HepG2 (cell line): ENCODE data around the gene TNFSF13. TPM values are rescaled to one million over a fixed set of nuclear protein-coding genes. Genes with fewer than 3 reads are reported as not detected.
A peak's percentile ranks its signal among the peaks of the same experiment; 100 is the strongest.

Source experiments
- ATRX ChIP-seq: sonication (generic); formaldehyde crosslinking; IDR thresholded peaks from 2 replicates; pipeline ENCODE4 v1.4.0; 2020; ENCODE audit warnings: missing genetic modification reagents, borderline replicate concordance
- ERF ChIP-seq: IDR thresholded peaks from 2 replicates; pipeline ENCODE4 v1.6.1; 2018; ENCODE audit warnings: missing biosample characterization, missing genetic modification reagents
- HDAC1 ChIP-seq: sonication (generic); formaldehyde crosslinking; IDR thresholded peaks from 2 replicates; pipeline ENCODE4 v1.5.1; 2020; ENCODE audit warnings: mild to moderate bottlenecking, missing genetic modification reagents
- HNRNPLL ChIP-seq: fragments of 200-400 bp; formaldehyde crosslinking; IDR thresholded peaks from 2 replicates; pipeline ENCODE4 v1.6.1; 2017; ENCODE audit warnings: mild to moderate bottlenecking, low read depth, low read length; ENCODE audit not compliant: poor library complexity, severe bottlenecking
- IRF2 ChIP-seq: IDR thresholded peaks from 2 replicates; pipeline ENCODE4 v1.6.1; 2018; ENCODE audit warnings: missing genetic modification reagents, missing compliant biosample characterization
- POLR2AphosphoS5 ChIP-seq: IDR thresholded peaks from 2 replicates; pipeline ENCODE4 v1.6.1; 2012; ENCODE audit warnings: low read depth, low read length
- ZC3H13 ChIP-seq: sonication (generic); formaldehyde crosslinking; IDR thresholded peaks from 2 replicates; pipeline ENCODE4 v1.8.1; 2023; ENCODE audit warnings: mild to moderate bottlenecking, missing genetic modification reagents, moderate library complexity
- ZFAT ChIP-seq: sonication (generic); formaldehyde crosslinking; conservative IDR thresholded peaks from 2 replicates; pipeline ENCODE4 v1.8.1; 2023; ENCODE audit warnings: missing genetic modification reagents, inconsistent platforms
- ZNF12 ChIP-seq: sonication (generic); formaldehyde crosslinking; IDR thresholded peaks from 2 replicates; pipeline ENCODE4 v1.5.0; 2020; ENCODE audit warnings: missing genetic modification reagents
- ZNF138 ChIP-seq: sonication (generic); formaldehyde crosslinking; IDR thresholded peaks from 2 replicates; pipeline ENCODE4 v1.5.0; 2020; ENCODE audit warnings: mild to moderate bottlenecking, low read depth, missing genetic modification reagents
- ZNF343 ChIP-seq: sonication (generic); formaldehyde crosslinking; IDR thresholded peaks from 2 replicates; pipeline ENCODE4 v1.4.0; 2020; ENCODE audit warnings: mild to moderate bottlenecking, missing genetic modification reagents
- ZNF746 ChIP-seq: sonication (generic); formaldehyde crosslinking; IDR thresholded peaks from 2 replicates; pipeline ENCODE4 v1.8.0; 2022; ENCODE audit warnings: mild to moderate bottlenecking, missing genetic modification reagents
- polyA plus RNA-seq, 8 experiments: library from polyadenylated mRNA; depleted of rRNA in 3 of 8; stranded (reverse) in 7 of 8; unstranded in 1 of 8; fragments of >200 nt; fragmentation: Illumina TruSeq in 4 of 8; extraction: Trizol in 4 of 8; gene quantifications; 2 replicates each; pipeline versions ENCODE4 v1.2.1 to v1.2.3, GENCODE V29; 2011 to 2016; ENCODE audit warnings: low read depth in 4 of 8, missing spikeins in 1 of 8, mixed read lengths in 1 of 8; ENCODE audit not compliant: insufficient read depth in 1 of 8
- total RNA-seq, 5 experiments: library from RNA; depleted of rRNA; stranded (reverse); fragments of >200 nt; fragmentation: Illumina TruSeq; extraction: Trizol; gene quantifications; 2 replicates each; pipeline ENCODE4 v1.2.3, GENCODE V29; 2016; ENCODE audit warnings: low read depth in 1 of 5
- TF ChIP-seq, protein P1 (sequence below): sonication (generic); formaldehyde crosslinking; IDR thresholded peaks from 2 replicates; pipeline ENCODE4 v1.4.0; 2020; ENCODE audit warnings: missing genetic modification reagents
- TF ChIP-seq, protein P2 (sequence below): IDR thresholded peaks from 2 replicates; pipeline ENCODE4 v1.6.1; 2016; ENCODE audit warnings: missing compliant biosample characterization, missing genetic modification reagents, borderline replicate concordance
- TF ChIP-seq, protein P3 (sequence below): sonication (generic); formaldehyde crosslinking; IDR thresholded peaks from 2 replicates; pipeline ENCODE4 v1.4.0; 2020; ENCODE audit warnings: mild to moderate bottlenecking, missing genetic modification reagents
- TF ChIP-seq, protein P4 (sequence below): sonication (generic); formaldehyde crosslinking; IDR thresholded peaks from 2 replicates; pipeline ENCODE4 v1.4.0; 2020; ENCODE audit warnings: missing genetic modification reagents, mild to moderate bottlenecking, borderline replicate concordance
- TF ChIP-seq, protein P5 (sequence below): sonication (generic); formaldehyde crosslinking; IDR thresholded peaks from 2 replicates; pipeline ENCODE4 v1.8.1; 2023; ENCODE audit warnings: mild to moderate bottlenecking, moderate library complexity, missing genetic modification reagents

The TNFSF13 gene
- total and polyA plus RNA-seq, 2 of the 13 experiments (the other 11 are each of a cell fraction or from before 2014, with no cell fraction given), result 2.5 to 3.3 TPM

DNA sequence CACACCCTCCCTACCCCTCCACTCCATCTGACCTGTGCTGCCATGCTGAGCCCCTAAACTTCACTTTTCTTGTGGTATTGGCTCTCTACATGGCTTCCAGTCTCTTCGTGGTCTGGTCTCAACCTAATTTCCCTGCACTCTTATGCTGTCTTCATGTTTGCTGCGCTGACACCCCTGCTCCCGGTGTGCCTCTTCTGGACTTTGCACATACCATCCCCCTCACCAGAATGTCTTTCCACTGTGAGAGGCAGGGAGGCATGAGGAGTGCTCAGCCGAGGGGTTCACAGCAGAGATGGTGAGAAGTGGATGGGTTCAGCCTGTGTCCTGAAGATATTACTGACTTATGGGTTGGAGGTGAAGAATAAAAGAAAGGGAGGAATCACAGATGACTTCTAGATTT, 7.2 kb upstream of the TNFSF13 start (continued):
- TF ChIP-seq, protein P1, sequence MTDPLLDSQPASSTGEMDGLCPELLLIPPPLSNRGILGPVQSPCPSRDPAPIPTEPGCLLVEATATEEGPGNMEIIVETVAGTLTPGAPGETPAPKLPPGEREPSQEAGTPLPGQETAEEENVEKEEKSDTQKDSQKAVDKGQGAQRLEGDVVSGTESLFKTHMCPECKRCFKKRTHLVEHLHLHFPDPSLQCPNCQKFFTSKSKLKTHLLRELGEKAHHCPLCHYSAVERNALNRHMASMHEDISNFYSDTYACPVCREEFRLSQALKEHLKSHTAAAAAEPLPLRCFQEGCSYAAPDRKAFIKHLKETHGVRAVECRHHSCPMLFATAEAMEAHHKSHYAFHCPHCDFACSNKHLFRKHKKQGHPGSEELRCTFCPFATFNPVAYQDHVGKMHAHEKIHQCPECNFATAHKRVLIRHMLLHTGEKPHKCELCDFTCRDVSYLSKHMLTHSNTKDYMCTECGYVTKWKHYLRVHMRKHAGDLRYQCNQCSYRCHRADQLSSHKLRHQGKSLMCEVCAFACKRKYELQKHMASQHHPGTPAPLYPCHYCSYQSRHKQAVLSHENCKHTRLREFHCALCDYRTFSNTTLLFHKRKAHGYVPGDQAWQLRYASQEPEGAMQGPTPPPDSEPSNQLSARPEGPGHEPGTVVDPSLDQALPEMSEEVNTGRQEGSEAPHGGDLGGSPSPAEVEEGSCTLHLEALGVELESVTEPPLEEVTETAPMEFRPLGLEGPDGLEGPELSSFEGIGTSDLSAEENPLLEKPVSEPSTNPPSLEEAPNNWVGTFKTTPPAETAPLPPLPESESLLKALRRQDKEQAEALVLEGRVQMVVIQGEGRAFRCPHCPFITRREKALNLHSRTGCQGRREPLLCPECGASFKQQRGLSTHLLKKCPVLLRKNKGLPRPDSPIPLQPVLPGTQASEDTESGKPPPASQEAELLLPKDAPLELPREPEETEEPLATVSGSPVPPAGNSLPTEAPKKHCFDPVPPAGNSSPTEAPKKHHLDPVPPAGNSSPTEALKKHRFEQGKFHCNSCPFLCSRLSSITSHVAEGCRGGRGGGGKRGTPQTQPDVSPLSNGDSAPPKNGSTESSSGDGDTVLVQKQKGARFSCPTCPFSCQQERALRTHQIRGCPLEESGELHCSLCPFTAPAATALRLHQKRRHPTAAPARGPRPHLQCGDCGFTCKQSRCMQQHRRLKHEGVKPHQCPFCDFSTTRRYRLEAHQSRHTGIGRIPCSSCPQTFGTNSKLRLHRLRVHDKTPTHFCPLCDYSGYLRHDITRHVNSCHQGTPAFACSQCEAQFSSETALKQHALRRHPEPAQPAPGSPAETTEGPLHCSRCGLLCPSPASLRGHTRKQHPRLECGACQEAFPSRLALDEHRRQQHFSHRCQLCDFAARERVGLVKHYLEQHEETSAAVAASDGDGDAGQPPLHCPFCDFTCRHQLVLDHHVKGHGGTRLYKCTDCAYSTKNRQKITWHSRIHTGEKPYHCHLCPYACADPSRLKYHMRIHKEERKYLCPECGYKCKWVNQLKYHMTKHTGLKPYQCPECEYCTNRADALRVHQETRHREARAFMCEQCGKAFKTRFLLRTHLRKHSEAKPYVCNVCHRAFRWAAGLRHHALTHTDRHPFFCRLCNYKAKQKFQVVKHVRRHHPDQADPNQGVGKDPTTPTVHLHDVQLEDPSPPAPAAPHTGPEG (CRISPR knock-in tag), result no peak
- TF ChIP-seq ZC3H13 (no peak), ZNF746 (CRISPR knock-in tag) (no peak), IRF2 (CRISPR knock-in tag) (no peak), ERF (CRISPR knock-in tag) (peak; percentile 54; the same call in 1 of the 2 replicates), ZFAT (CRISPR knock-in tag) (no peak), ZNF12 (CRISPR knock-in tag) (no peak), ZNF343 (CRISPR knock-in tag) (no peak), HNRNPLL (no peak), ZNF138 (CRISPR knock-in tag) (no peak), HDAC1 (CRISPR knock-in tag) (0 out of 2 replicates have a peak, but pooled peaks have one; percentile 25), ATRX (CRISPR knock-in tag) (no peak), POLR2AphosphoS5 (0 out of 2 replicates have a peak, but pooled peaks have one; percentile 37)
- TF ChIP-seq, protein P2, sequence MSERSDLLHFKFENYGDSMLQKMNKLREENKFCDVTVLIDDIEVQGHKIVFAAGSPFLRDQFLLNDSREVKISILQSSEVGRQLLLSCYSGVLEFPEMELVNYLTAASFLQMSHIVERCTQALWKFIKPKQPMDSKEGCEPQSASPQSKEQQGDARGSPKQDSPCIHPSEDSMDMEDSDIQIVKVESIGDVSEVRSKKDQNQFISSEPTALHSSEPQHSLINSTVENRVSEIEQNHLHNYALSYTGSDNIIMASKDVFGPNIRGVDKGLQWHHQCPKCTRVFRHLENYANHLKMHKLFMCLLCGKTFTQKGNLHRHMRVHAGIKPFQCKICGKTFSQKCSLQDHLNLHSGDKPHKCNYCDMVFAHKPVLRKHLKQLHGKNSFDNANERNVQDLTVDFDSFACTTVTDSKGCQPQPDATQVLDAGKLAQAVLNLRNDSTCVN (CRISPR knock-in tag), result 0 out of 2 replicates have a peak, but pooled peaks have one; percentile 21
- TF ChIP-seq, protein P3, sequence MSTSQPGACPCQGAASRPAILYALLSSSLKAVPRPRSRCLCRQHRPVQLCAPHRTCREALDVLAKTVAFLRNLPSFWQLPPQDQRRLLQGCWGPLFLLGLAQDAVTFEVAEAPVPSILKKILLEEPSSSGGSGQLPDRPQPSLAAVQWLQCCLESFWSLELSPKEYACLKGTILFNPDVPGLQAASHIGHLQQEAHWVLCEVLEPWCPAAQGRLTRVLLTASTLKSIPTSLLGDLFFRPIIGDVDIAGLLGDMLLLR, result no peak
- TF ChIP-seq, protein P4, sequence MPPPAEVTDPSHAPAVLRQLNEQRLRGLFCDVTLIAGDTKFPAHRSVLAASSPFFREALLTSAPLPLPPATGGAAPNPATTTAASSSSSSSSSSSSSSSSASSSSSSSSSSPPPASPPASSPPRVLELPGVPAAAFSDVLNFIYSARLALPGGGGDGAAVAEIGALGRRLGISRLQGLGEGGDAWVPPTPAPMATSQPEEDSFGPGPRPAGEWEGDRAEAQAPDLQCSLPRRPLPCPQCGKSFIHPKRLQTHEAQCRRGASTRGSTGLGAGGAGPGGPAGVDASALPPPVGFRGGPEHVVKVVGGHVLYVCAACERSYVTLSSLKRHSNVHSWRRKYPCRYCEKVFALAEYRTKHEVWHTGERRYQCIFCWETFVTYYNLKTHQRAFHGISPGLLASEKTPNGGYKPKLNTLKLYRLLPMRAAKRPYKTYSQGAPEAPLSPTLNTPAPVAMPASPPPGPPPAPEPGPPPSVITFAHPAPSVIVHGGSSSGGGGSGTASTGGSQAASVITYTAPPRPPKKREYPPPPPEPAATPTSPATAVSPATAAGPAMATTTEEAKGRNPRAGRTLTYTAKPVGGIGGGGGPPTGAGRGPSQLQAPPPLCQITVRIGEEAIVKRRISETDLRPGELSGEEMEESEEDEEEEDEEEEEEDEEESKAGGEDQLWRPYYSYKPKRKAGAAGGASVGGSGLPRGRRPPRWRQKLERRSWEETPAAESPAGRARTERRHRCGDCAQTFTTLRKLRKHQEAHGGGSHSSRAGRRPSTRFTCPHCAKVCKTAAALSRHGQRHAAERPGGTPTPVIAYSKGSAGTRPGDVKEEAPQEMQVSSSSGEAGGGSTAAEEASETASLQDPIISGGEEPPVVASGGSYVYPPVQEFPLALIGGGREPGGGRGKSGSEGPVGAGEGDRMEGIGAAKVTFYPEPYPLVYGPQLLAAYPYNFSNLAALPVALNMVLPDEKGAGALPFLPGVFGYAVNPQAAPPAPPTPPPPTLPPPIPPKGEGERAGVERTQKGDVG, result no peak
- TF ChIP-seq, protein P5, sequence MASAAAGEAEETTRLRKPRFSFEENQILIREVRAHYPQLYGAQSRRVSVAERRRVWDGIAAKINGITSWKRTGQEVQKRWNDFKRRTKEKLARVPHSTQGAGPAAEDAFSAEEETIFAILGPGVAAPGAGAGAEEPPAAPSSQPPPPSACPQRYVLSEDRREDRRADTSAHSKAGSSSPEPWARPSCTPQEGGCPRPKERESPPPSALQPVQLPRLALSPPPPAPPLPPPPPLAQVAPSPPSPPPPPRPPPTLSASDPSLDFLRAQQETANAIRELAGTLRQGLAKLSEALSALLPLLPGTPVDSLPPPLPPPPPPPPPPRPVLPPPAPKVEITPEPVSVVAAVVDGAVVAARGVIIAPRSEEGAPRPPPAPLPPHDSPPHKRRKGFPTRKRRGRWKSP (CRISPR knock-in tag), result no peak
